T-helper 17 cell (primary cell): ENCODE results near the gene ISY1. TPM values are rescaled to one million over a fixed set of nuclear protein-coding genes. Genes with fewer than 3 reads are reported as not detected.
"Not testable (repeated sequence)": the region's sequence is repeated elsewhere in the genome, so short reads cannot be mapped to it uniquely, and the experiment has no call there.

Experiments used
- ATAC-seq: fragments of 150-1000 bp; cut with Tn5 transposase; 2 replicates; pipeline ENCODE4 v1.10.0; 2021; ENCODE audit warnings: mild to moderate bottlenecking, moderate library complexity
- DNase-seq, 3 donors: peaks; one replicate each; pipeline versions ENCODE4 v3.0.0 to v3.0.0-alpha.2; 2020 to 2021
- H3K9me3 ChIP-seq: one replicate; pipeline ENCODE4 v1.7.0; 2013; ENCODE audit warnings: low read length, mild to moderate bottlenecking; ENCODE audit not compliant: control insufficient read depth, poor library complexity, severe bottlenecking
- H3K27ac Mint-ChIP-seq: one replicate; pipeline ENCODE4 v1.8.0; 2022; ENCODE audit warnings: mild to moderate bottlenecking, moderate library complexity, mixed read lengths
- H3K27me3 Mint-ChIP-seq: one replicate; pipeline ENCODE4 v1.8.0; 2022; ENCODE audit warnings: mixed read lengths
- H3K36me3 Mint-ChIP-seq: one replicate; pipeline ENCODE4 v1.8.0; 2022; ENCODE audit warnings: low read depth, mixed read lengths
- H3K4me1 Mint-ChIP-seq: one replicate; pipeline ENCODE4 v1.8.0; 2022; ENCODE audit warnings: mild to moderate bottlenecking, mixed read lengths
- H3K4me3 Mint-ChIP-seq: one replicate; pipeline ENCODE4 v1.8.0; 2022; ENCODE audit warnings: mild to moderate bottlenecking, moderate library complexity, mixed read lengths
- total RNA-seq, 4 donors: library from RNA in 2 of 4; stranded (reverse) in 2 of 4; gene quantifications; one replicate each; pipeline ENCODE4 v1.2.3 and lab custom pipeline; 2022 to 2026

The ISY1 gene
- total RNA-seq, 2 donors from 2014 or later = 39.0 TPM

GRCh38 chr3:129144786-129145185, 16.1 kb downstream of the ISY1 start:
- DNase-seq (no peak), ATAC-seq (no peak)
- no peak overlapping the region for H3K4me3 Mint-ChIP-seq
- peaks cover 3% of the 10 kb centered on the region for H3K36me3 Mint-ChIP-seq
- H3K27ac Mint-ChIP-seq = no peak overlapping the region
- no peaks in the 10 kb centered on the region for H3K9me3 ChIP-seq
- H3K27me3 Mint-ChIP-seq = no peaks in the 10 kb centered on the region
- H3K4me1 Mint-ChIP-seq = peaks cover 3% of the 10 kb centered on the region

DNA sequence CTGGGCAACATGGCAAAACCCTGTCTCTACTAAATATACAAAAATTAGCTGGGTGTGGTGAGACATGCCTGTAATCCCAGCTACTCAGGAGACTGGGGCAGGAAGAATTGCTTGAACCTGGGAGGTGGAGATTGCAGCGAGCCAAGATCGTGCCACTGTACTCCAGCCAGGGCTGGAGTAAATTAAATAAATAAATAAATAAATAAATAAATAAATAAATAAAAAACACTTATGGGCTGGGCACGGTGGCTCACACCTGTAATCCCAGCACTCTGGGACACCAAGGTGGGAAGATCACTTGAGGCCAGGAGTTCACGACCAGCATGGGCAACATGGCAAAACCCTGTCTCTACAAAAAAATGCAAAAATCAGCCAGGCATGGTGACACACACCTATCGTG, 19.9 kb downstream of the ISY1 start:
- not testable (repeated sequence) for H3K4me3 Mint-ChIP-seq, H3K9me3 ChIP-seq, H3K4me1 Mint-ChIP-seq, H3K27me3 Mint-ChIP-seq, H3K27ac Mint-ChIP-seq, H3K36me3 Mint-ChIP-seq, ATAC-seq, DNase-seq

- no peaks in the 10 kb centered on the region for H3K9me3 ChIP-seq
- Mint-ChIP-seq H3K27me3 (no peaks in the 10 kb centered on the region), H3K36me3 (no peaks in the 10 kb centered on the region), H3K4me3 (no peak overlapping the region), H3K4me1 (no peaks in the 10 kb centered on the region), H3K27ac (no peak overlapping the region)
- DNase-seq = no peak
- no peak for ATAC-seq
Measured at GRCh38 chr3:129139911-129140310, 21.0 kb downstream of the ISY1 start.

GRCh38 chr3:129136275-129136674, 24.6 kb downstream of the ISY1 start:
- H3K9me3 ChIP-seq, H3K4me1 Mint-ChIP-seq, H3K27ac Mint-ChIP-seq, H3K27me3 Mint-ChIP-seq, DNase-seq, ATAC-seq, H3K4me3 Mint-ChIP-seq: not testable (repeated sequence)
- H3K36me3 Mint-ChIP-seq = peaks cover 13% of the 10 kb centered on the region

DNA sequence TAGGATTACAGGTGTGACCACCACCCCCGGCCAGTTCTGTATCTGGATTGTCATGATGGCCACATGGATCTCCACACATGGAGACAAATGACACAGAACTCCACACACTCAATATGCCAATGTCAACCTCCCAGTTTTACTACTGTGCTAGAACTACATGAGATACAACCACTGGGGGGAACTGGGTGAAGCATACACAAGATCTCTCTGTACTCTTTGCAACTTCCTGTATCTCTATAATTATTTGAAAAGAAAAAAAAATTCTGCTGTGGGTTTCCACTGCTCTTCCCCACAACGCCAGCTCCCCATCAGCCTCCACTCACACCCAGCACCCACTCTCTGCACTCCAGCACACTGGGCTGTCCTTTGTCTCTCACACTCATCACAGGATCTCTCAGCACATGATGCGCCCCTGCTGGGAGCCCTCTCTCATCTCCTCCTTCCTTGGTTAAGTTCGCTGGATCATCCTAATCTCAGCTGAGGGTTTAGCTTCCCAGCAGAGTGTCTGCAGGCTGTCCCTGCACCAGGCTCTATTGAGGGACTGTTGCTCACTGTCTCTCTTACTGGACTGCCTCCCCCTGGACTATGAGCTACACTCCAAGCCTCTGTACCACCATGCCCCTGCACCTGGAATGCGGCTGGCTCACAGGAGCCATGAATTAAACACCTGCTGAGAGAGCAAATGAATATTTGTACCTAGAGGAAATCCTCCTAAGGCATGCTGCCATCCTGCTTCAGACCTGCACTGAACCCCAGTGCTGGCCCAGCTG, 28.6 kb downstream of the ISY1 start:
- Mint-ChIP-seq H3K36me3 (peaks cover 18% of the 10 kb centered on the region), H3K27me3 (no peaks in the 10 kb centered on the region), H3K4me1 (peaks cover 7% of the 10 kb centered on the region), H3K4me3 (peak overlapping the region; percentile 60), H3K27ac (peak overlapping the region; percentile 93)
- no peak for ATAC-seq
- no peak for DNase-seq
- H3K9me3 ChIP-seq = no peaks in the 10 kb centered on the region

GRCh38 chr3:129131465-129132088, 29.3 kb downstream of the ISY1 start:
- ATAC-seq (no peak), DNase-seq (no peak)
- Mint-ChIP-seq H3K27ac (peak overlapping the region; percentile 93), H3K4me3 (no peak overlapping the region), H3K4me1 (peaks cover 7% of the 10 kb centered on the region), H3K36me3 (peaks cover 18% of the 10 kb centered on the region), H3K27me3 (no peaks in the 10 kb centered on the region)
- H3K9me3 ChIP-seq = no peaks in the 10 kb centered on the region

GRCh38 chr3:129130291-129130813, 30.5 kb downstream of the ISY1 start:
- Mint-ChIP-seq H3K27ac (peak overlapping the region; percentile 37), H3K36me3 (peaks cover 18% of the 10 kb centered on the region), H3K4me1 (peaks cover 12% of the 10 kb centered on the region), H3K27me3 (no peaks in the 10 kb centered on the region), H3K4me3 (no peak overlapping the region)
- ATAC-seq (no peak), DNase-seq (no peak)
- H3K9me3 ChIP-seq = no peaks in the 10 kb centered on the region

DNA sequence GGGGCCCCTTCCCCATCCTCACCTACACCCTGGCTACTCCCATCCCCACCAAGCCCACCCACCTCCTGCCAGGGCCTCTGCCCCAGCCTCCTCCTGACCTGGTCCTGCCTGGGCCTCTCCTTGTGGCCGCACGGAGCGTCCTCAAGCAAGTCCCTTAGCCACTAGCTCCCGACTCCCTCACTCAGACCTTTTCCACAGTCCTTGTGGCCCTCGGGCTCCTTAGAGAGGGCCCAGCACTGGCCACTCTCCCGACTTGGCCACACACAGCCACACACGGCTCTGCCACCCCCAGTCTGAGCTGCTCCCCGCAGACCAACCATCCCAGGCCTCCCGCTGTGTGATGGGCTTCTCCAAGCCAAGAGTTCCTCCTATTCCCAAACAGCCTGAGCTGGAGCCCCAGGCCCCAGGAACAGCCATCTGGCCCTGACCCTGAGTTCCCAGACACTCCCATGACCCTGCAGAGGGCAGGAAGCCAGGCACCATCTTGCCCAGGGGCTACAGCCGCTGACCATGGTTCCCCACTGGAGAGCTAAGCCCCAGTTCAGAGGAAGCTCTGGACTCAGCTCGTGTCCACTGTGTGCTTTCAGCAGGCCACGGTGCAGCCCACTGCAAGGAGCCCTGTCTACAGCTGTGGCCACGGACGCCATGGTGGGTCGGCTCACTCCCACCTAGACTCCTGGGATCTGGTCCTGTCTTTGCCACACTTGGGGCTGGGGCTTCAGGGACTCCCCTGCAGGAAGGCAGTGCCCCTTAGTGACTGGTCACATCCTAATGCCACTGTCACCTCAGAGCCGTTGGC, 32.3 kb downstream of the ISY1 start:
- Mint-ChIP-seq H3K4me1 (peaks cover 13% of the 10 kb centered on the region), H3K27me3 (no peaks in the 10 kb centered on the region), H3K4me3 (no peak overlapping the region), H3K36me3 (peaks cover 10% of the 10 kb centered on the region), H3K27ac (peak overlapping the region; percentile 27)
- no peaks in the 10 kb centered on the region for H3K9me3 ChIP-seq
- DNase-seq (no peak), ATAC-seq (no peak)

- ATAC-seq (no peak), DNase-seq (no peak)
- H3K9me3 ChIP-seq = no peaks in the 10 kb centered on the region
- H3K36me3 Mint-ChIP-seq = peaks cover 5% of the 10 kb centered on the region
- peaks cover 18% of the 10 kb centered on the region for H3K4me1 Mint-ChIP-seq
- H3K27ac Mint-ChIP-seq = peak overlapping the region; percentile 72
- H3K4me3 Mint-ChIP-seq = no peak overlapping the region
- no peaks in the 10 kb centered on the region for H3K27me3 Mint-ChIP-seq
Measured at GRCh38 chr3:129126726-129127280, 34.1 kb downstream of the ISY1 start.

DNA sequence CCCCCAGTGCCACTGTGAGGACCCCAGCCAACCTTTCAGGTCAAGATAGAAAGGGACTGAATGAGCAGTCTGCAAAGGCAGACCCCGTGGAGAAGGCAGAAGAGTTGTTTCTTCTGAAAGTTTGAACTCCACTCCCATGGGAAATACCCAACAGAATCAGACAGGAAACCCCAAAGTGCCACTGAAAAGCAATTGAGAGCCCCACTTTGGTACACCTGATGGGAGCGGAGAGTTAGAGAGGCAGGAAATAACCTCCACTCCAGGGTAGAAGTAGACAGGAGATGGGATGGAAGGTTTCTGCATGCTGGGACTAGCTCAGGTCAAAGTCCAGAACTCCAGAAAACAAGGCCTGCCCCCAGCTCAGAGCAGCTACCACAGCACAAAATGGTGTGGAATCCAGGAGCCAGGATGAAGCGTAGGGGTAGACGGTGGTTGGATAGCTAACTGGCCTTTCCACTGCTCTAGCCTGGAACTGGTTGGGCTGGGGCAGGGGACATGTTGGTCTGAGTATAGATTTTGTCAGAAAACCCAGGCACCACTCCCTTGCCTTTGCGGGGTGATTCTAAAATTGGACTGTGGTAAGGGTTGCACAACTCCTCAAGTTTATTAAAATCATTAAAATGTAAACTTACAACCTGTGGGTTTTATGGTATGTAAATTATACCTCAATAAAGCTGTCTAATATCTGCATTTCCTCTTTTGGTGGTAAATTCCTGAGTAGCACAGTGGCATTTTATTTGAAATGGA, 37.4 kb downstream of the ISY1 start:
- no peaks in the 10 kb centered on the region for H3K9me3 ChIP-seq
- ATAC-seq (no peak), DNase-seq (peak in 1 of 3 donors; percentile 14)
- Mint-ChIP-seq H3K27me3 (no peaks in the 10 kb centered on the region), H3K36me3 (no peaks in the 10 kb centered on the region), H3K4me1 (peaks cover 28% of the 10 kb centered on the region), H3K4me3 (no peak overlapping the region), H3K27ac (peak overlapping the region; percentile 100)

GRCh38 chr3:129122412-129123011, 38.4 kb downstream of the ISY1 start:
- no peak for ATAC-seq
- Mint-ChIP-seq H3K4me3 (peak overlapping the region; percentile 88), H3K27me3 (no peaks in the 10 kb centered on the region), H3K4me1 (peaks cover 38% of the 10 kb centered on the region), H3K36me3 (peaks cover 3% of the 10 kb centered on the region), H3K27ac (peak overlapping the region; percentile 100)
- DNase-seq = peak in 1 of 3 donors; percentile 19
- no peaks in the 10 kb centered on the region for H3K9me3 ChIP-seq

- Mint-ChIP-seq H3K4me3 (peak within 1 kb of the TSS; percentile 94), H3K4me1 (peaks cover 41% of the 10 kb centered on the region), H3K27me3 (no peaks in the 10 kb centered on the region), H3K27ac (peak within 1 kb of the TSS; percentile 100), H3K36me3 (peaks cover 3% of the 10 kb centered on the region)
- peak; percentile 65 for ATAC-seq
- DNase-seq = peak; percentile 81 to 87 (median 86)
- no peaks in the 10 kb centered on the region for H3K9me3 ChIP-seq
Measured at GRCh38 chr3:129121792-129122411, 39.0 kb downstream of the ISY1 start, which contains the start of gene RAB43. RAB43 (minus strand) TSS chr3:129121804; CDS start chr3:129121489, 315 bp downstream.
